ENCODE measurements around the gene ETV6.

DNA sequence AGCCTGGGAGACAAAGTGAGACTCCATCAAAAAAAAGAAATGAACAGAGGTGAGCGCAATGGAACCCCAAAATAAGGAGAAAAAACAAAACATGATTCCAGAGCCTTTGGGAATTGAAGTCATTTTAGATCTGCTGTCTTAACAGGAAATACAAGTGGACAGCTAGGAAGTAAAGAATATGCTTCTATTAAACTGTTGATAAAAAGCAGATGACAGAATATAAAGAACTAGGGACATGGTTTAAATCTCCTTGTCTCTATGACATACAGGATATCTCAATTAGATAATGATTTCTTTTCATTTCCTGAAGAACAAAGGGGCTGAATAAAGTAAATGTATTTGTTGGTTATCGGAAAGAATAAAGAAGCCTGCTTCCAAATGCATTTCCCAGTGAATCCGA is 49.3 kb upstream of the ETV6 start:
- TF ChIP-seq, protein P1, sequence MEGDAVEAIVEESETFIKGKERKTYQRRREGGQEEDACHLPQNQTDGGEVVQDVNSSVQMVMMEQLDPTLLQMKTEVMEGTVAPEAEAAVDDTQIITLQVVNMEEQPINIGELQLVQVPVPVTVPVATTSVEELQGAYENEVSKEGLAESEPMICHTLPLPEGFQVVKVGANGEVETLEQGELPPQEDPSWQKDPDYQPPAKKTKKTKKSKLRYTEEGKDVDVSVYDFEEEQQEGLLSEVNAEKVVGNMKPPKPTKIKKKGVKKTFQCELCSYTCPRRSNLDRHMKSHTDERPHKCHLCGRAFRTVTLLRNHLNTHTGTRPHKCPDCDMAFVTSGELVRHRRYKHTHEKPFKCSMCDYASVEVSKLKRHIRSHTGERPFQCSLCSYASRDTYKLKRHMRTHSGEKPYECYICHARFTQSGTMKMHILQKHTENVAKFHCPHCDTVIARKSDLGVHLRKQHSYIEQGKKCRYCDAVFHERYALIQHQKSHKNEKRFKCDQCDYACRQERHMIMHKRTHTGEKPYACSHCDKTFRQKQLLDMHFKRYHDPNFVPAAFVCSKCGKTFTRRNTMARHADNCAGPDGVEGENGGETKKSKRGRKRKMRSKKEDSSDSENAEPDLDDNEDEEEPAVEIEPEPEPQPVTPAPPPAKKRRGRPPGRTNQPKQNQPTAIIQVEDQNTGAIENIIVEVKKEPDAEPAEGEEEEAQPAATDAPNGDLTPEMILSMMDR (IDR thresholded peaks at IDR 0.05), result no peak
- TF ChIP-seq POLR2A (IDR thresholded peaks at IDR 0.05), result no peak

Measured in testis (tissue), 2 donors.